GM12875 (cell line): ENCODE data around the gene GSTM2.
A peak's percentile ranks its signal among the peaks of the same experiment; 100 is the strongest.

Source experiments
- H3K4me3 ChIP-seq: one replicate; pipeline ENCODE4 v1.5.1; 2011; ENCODE audit warnings: low read depth, low read length, control low read depth
- TF ChIP-seq, protein P1 (sequence below): IDR thresholded peaks from 2 replicates; pipeline ENCODE4 v1.5.1; 2011; ENCODE audit warnings: low read depth, mild to moderate bottlenecking, control low read depth, inconsistent platforms, low read length, moderate library complexity, borderline replicate concordance; ENCODE audit not compliant: insufficient read depth

The GSTM2 gene

DNA sequence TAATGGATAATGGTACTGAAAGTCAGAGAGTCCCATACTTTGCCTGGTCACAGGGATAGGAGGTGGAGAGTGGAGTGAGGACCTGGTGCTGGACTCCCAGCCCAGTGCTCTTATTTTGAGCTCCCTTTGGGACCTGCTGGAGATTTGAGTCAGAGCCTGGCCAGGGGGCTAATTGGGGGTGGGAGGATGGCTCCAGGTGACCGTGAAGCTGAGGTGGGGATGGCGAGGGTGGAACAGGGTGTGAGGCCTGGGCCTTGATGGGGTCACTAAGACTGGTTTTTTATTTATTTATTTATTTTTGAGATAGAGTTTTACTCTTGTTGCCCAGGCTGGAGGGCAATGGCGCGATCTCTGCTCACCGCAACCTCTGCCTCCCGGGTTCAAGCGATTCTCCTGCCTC is 30.4 kb upstream of the GSTM2 start:
- no peak overlapping the region for H3K4me3 ChIP-seq
- TF ChIP-seq, protein P1, sequence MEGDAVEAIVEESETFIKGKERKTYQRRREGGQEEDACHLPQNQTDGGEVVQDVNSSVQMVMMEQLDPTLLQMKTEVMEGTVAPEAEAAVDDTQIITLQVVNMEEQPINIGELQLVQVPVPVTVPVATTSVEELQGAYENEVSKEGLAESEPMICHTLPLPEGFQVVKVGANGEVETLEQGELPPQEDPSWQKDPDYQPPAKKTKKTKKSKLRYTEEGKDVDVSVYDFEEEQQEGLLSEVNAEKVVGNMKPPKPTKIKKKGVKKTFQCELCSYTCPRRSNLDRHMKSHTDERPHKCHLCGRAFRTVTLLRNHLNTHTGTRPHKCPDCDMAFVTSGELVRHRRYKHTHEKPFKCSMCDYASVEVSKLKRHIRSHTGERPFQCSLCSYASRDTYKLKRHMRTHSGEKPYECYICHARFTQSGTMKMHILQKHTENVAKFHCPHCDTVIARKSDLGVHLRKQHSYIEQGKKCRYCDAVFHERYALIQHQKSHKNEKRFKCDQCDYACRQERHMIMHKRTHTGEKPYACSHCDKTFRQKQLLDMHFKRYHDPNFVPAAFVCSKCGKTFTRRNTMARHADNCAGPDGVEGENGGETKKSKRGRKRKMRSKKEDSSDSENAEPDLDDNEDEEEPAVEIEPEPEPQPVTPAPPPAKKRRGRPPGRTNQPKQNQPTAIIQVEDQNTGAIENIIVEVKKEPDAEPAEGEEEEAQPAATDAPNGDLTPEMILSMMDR, result no peak

- TF ChIP-seq, protein P1, result no peak
- no peak overlapping the region for H3K4me3 ChIP-seq
Measured at GRCh38 chr1:109639063-109639840, 28.6 kb upstream of the GSTM2 start.

GRCh38 chr1:109639841-109640184 is 28.0 kb upstream of the GSTM2 start:
- TF ChIP-seq, protein P1, result no peak
- no peak overlapping the region for H3K4me3 ChIP-seq

DNA sequence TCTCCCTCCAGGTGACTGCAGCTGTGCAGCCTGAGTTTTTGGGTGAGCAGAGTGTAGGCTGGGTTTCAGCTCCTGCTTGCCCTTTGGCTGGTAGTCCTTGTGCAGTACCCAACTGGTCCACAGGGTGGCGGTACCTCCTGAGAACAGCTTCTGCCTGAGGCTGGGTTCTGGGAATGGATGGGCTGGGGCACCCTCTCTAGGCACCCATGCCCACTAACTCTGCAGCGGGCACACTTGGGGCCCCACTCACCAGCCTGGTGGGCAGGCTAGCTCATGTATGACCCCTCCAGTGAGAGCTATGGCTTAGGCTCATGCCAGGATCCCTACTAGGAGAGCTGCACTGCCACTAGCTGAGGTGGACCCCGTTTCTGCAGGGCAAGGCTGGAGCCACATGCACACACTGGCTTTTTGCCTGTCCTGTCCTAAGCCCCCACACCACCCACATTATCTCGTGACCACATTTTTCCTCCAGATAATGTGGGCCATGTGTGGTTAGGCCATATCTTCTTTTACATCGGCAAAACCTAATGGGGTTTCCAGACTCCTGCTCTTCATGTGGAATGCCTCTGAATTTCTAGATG is 27.5 kb upstream of the GSTM2 start:
- TF ChIP-seq, protein P1, result peak; percentile 96
- H3K4me3 ChIP-seq, result no peak overlapping the region

GRCh38 chr1:109641078-109641740 is 26.6 kb upstream of the GSTM2 start:
- TF ChIP-seq, protein P1, result no peak
- no peak overlapping the region for H3K4me3 ChIP-seq

- TF ChIP-seq, protein P1, result no peak
- H3K4me3 ChIP-seq, result no peak overlapping the region
Measured at GRCh38 chr1:109641861-109642260, 26.0 kb upstream of the GSTM2 start.

- TF ChIP-seq, protein P1, result no peak
- H3K4me3 ChIP-seq, result no peak overlapping the region
Measured at GRCh38 chr1:109642626-109643025, 25.2 kb upstream of the GSTM2 start.
